GM23248 (cell line): ENCODE measurements around the gene NCOA1. TPM values are rescaled to one million over a fixed set of nuclear protein-coding genes. Genes with fewer than 3 reads are reported as not detected.
"Not testable (repeated sequence)": the region's sequence is repeated elsewhere in the genome, so short reads cannot be mapped to it uniquely, and the experiment has no call there.

Source experiments
- DNase-seq: peaks from one replicate; pipeline ENCODE4 v3.0.0-alpha.2; 2015
- H2AFZ ChIP-seq: fragments of 200-600 bp; sonication (generic); 2 replicates; pipeline ENCODE4 v1.6.1; 2016; ENCODE audit warnings: antibody characterized with exemption
- H3F3A ChIP-seq: fragments of 200-600 bp; sonication (generic); 2 replicates; pipeline ENCODE4 v1.6.1; 2016; ENCODE audit warnings: mild to moderate bottlenecking, antibody characterized with exemption, mixed run types; ENCODE audit not compliant: insufficient read depth
- H3K27ac ChIP-seq: fragments of 200-600 bp; sonication (generic); 2 replicates; pipeline ENCODE4 v1.5.1; 2016; ENCODE audit warnings: mild to moderate bottlenecking
- H3K27me3 ChIP-seq: fragments of 200-600 bp; sonication (generic); replicated peaks from 2 replicates; pipeline ENCODE4 v1.6.1; 2016; ENCODE audit warnings: mild to moderate bottlenecking; ENCODE audit not compliant: insufficient read depth
- H3K36me3 ChIP-seq: fragments of 200-600 bp; sonication (generic); 2 replicates; pipeline ENCODE4 v1.6.1; 2016; ENCODE audit warnings: low read depth, mild to moderate bottlenecking
- H3K4me1 ChIP-seq: fragments of 200-600 bp; sonication (generic); 2 replicates; pipeline ENCODE4 v1.6.1; 2016; ENCODE audit warnings: mild to moderate bottlenecking; ENCODE audit not compliant: insufficient read depth
- H3K4me2 ChIP-seq: fragments of 200-600 bp; sonication (generic); one replicate; pipeline ENCODE4 v1.6.1; 2016; ENCODE audit warnings: mild to moderate bottlenecking; ENCODE audit not compliant: unreplicated experiment
- H3K4me3 ChIP-seq: fragments of 200-600 bp; sonication (generic); 2 replicates; pipeline ENCODE4 v1.5.1; 2016; ENCODE audit warnings: mild to moderate bottlenecking
- H3K79me2 ChIP-seq: fragments of 200-600 bp; sonication (generic); 2 replicates; pipeline ENCODE4 v1.6.1; 2016; ENCODE audit warnings: mild to moderate bottlenecking; ENCODE audit not compliant: insufficient read depth
- H3K9ac ChIP-seq: fragments of 200-600 bp; sonication (generic); 2 replicates; pipeline ENCODE4 v1.6.1; 2016; ENCODE audit warnings: mild to moderate bottlenecking
- H3K9me2 ChIP-seq: fragments of 200-600 bp; sonication (generic); 2 replicates; pipeline ENCODE4 v1.6.1; 2016; ENCODE audit warnings: mixed run types, mild to moderate bottlenecking, moderate library complexity; ENCODE audit not compliant: insufficient read depth
- H3K9me3 ChIP-seq: fragments of 200-600 bp; sonication (generic); one replicate; pipeline ENCODE4 v1.6.1; 2017; ENCODE audit warnings: low read depth
- H4K20me1 ChIP-seq: fragments of 200-600 bp; sonication (generic); 2 replicates; pipeline ENCODE4 v1.6.0; 2016; ENCODE audit not compliant: insufficient read depth
- EZH2 ChIP-seq: fragments of 200-600 bp; sonication (generic); IDR thresholded peaks from 2 replicates; pipeline ENCODE4 v1.6.1; 2018; ENCODE audit warnings: antibody characterized with exemption, mild to moderate bottlenecking; ENCODE audit not compliant: insufficient read depth, poor library complexity, severe bottlenecking
- EZH2phosphoT487 ChIP-seq: fragments of 200-600 bp; sonication (generic); IDR thresholded peaks from 2 replicates; pipeline ENCODE4 v1.6.1; 2018; ENCODE audit warnings: antibody characterized with exemption, moderate library complexity, mild to moderate bottlenecking, low read depth; ENCODE audit not compliant: insufficient read depth
- WGBS, 2 experiments: methylation state at CpG; one replicate each; pipeline ENCODE4 v1.1.6; 2015 to 2017; ENCODE audit warnings: low lambda C conversion rate in 2 of 2, low coverage in 1 of 2; ENCODE audit errors: missing lambda C conversion rate in 2 of 2; 5-methylcytosine and 5-hydroxymethylcytosine counted together
- in situ Hi-C: fragments of 300-500 bp; cut with MboI; formaldehyde crosslinking; loops from 2 replicates; pipeline ENCODE4 v1.15.0; 2020
- polyA plus RNA-seq: library from polyadenylated mRNA; unstranded; fragments of >200 nt; fragmentation: Nextera tagmentation; extraction: Ambion mirVana; gene quantifications from 2 replicates; pipeline ENCODE4 v1.2.1, GENCODE V29; 2016
- total RNA-seq: library from RNA; depleted of rRNA; stranded (reverse); fragments of >200 nt; shearing (Covaris generic); gene quantifications from 2 replicates; pipeline ENCODE4 v1.2.3, GENCODE V29; 2014

The NCOA1 gene
- total and polyA plus RNA-seq, 2 experiments from 2014 or later: 2.6 to 8.0 TPM

- no peaks in the 10 kb centered on the region for H3K4me1 ChIP-seq
- no peaks in the 10 kb centered on the region for H3F3A ChIP-seq
- no peak overlapping the region for H3K4me2 ChIP-seq
- H3K9me2 ChIP-seq: no peaks in the 10 kb centered on the region
- no peak for DNase-seq
- no peaks in the 10 kb centered on the region for H4K20me1 ChIP-seq
- H3K27me3 ChIP-seq: no peaks in the 10 kb centered on the region
- H3K9me3 ChIP-seq: peaks cover 2% of the 10 kb centered on the region
- TF ChIP-seq EZH2phosphoT487 (no peak), EZH2 (no peak)
- H3K27ac ChIP-seq: no peak overlapping the region
- H3K9ac ChIP-seq: no peak overlapping the region
- peaks cover 8% of the 10 kb centered on the region; the same call in 1 of the 2 replicates for H3K79me2 ChIP-seq
- no peak overlapping the region for H2AFZ ChIP-seq
- H3K36me3 ChIP-seq: no peaks in the 10 kb centered on the region
- in situ Hi-C loops: no loop called here
- no peak overlapping the region for H3K4me3 ChIP-seq
- 50 to 56% methylated on average over 2 of the region's 2 CpGs for WGBS, 2 experiments
Measured at GRCh38 chr2:24543252-24543651, 52.2 kb downstream of the NCOA1 start.

- in situ Hi-C loops: no loop called here
- WGBS, 2 experiments: 97 to 100% methylated on average over 1 of the region's 1 CpG
- H3K36me3 ChIP-seq: no peaks in the 10 kb centered on the region
Measured at GRCh38 chr2:24544456-24545115, 53.5 kb downstream of the NCOA1 start.

GRCh38 chr2:24546669-24547068 is 55.6 kb downstream of the NCOA1 start:
- Histone ChIP-seq H3K4me2 (no peak overlapping the region), H3K9me2 (no peaks in the 10 kb centered on the region), H3K27me3 (no peaks in the 10 kb centered on the region), H4K20me1 (no peaks in the 10 kb centered on the region), H2AFZ (no peak overlapping the region), H3K9me3 (peaks cover 2% of the 10 kb centered on the region), H3K9ac (no peak overlapping the region), H3K27ac (no peak overlapping the region), H3F3A (no peaks in the 10 kb centered on the region), H3K4me1 (no peaks in the 10 kb centered on the region), H3K36me3 (no peaks in the 10 kb centered on the region), H3K4me3 (no peak overlapping the region), H3K79me2 (peaks cover 8% of the 10 kb centered on the region; the same call in 1 of the 2 replicates)
- TF ChIP-seq EZH2phosphoT487 (no peak), EZH2 (no peak)
- WGBS, 2 experiments: 59 to 63% methylated on average over 1 of the region's 1 CpG
- DNase-seq: no peak
- in situ Hi-C loops: no loop called here

More at GRCh38 chr2:24544456-24545115, 53.5 kb downstream of the NCOA1 start:
- Histone ChIP-seq H3K79me2 (peaks cover 8% of the 10 kb centered on the region; the same call in 1 of the 2 replicates), H3K27me3 (no peaks in the 10 kb centered on the region), H3K27ac (no peak overlapping the region), H3K4me3 (no peak overlapping the region), H3K9me2 (no peaks in the 10 kb centered on the region), H3K4me2 (no peak overlapping the region), H3F3A (no peaks in the 10 kb centered on the region), H3K9me3 (peaks cover 2% of the 10 kb centered on the region), H4K20me1 (no peaks in the 10 kb centered on the region), H2AFZ (no peak overlapping the region), H3K9ac (no peak overlapping the region), H3K4me1 (no peaks in the 10 kb centered on the region)
- DNase-seq: peak; percentile 1
- TF ChIP-seq EZH2phosphoT487 (no peak), EZH2 (no peak)

- H3K4me3 ChIP-seq: no peak overlapping the region
- H3K9me3 ChIP-seq: peaks cover 2% of the 10 kb centered on the region
- H3K9ac ChIP-seq: no peak overlapping the region
- DNase-seq: no peak
- no peak overlapping the region for H3K4me2 ChIP-seq
- H3K36me3 ChIP-seq: no peaks in the 10 kb centered on the region
- H3F3A ChIP-seq: no peaks in the 10 kb centered on the region
- H3K27ac ChIP-seq: no peak overlapping the region
- H4K20me1 ChIP-seq: no peaks in the 10 kb centered on the region
- H3K4me1 ChIP-seq: no peaks in the 10 kb centered on the region
- in situ Hi-C loops: no loop called here
- H2AFZ ChIP-seq: no peak overlapping the region
- WGBS, 2 experiments: 59 to 72% methylated on average over 4 of the region's 4 CpGs
- no peaks in the 10 kb centered on the region for H3K27me3 ChIP-seq
- H3K79me2 ChIP-seq: peaks cover 8% of the 10 kb centered on the region; the same call in 1 of the 2 replicates
- H3K9me2 ChIP-seq: no peaks in the 10 kb centered on the region
- TF ChIP-seq EZH2: no peak
- TF ChIP-seq EZH2phosphoT487: no peak
Measured at GRCh38 chr2:24548058-24548457, 57.0 kb downstream of the NCOA1 start.

- H3F3A ChIP-seq: not testable (repeated sequence)
Measured at GRCh38 chr2:24550301-24550700, 59.2 kb downstream of the NCOA1 start.

More at GRCh38 chr2:24550301-24550700, 59.2 kb downstream of the NCOA1 start:
- H3K79me2 ChIP-seq, H4K20me1 ChIP-seq, H3K9ac ChIP-seq, H2AFZ ChIP-seq, DNase-seq, H3K36me3 ChIP-seq, H3K9me3 ChIP-seq, H3K4me2 ChIP-seq, H3K4me3 ChIP-seq, H3K9me2 ChIP-seq, H3K4me1 ChIP-seq, in situ Hi-C loops, H3K27me3 ChIP-seq, H3K27ac ChIP-seq: not testable (repeated sequence)
- 74 to 77% methylated on average over 2 of the region's 2 CpGs for WGBS, 2 experiments
